SK-N-MC (cell line): ENCODE results near the gene FADS3.

Source experiments
- EZH2 ChIP-seq: fragments of 200-600 bp; sonication (generic); IDR thresholded peaks from one replicate; pipeline ENCODE4 v1.6.1; 2017; ENCODE audit warnings: antibody characterized with exemption
- POLR2AphosphoS5 ChIP-seq: IDR thresholded peaks from 2 replicates; pipeline ENCODE4 v1.6.1; 2012; ENCODE audit warnings: mild to moderate bottlenecking, low read depth, low read length, borderline replicate concordance

DNA sequence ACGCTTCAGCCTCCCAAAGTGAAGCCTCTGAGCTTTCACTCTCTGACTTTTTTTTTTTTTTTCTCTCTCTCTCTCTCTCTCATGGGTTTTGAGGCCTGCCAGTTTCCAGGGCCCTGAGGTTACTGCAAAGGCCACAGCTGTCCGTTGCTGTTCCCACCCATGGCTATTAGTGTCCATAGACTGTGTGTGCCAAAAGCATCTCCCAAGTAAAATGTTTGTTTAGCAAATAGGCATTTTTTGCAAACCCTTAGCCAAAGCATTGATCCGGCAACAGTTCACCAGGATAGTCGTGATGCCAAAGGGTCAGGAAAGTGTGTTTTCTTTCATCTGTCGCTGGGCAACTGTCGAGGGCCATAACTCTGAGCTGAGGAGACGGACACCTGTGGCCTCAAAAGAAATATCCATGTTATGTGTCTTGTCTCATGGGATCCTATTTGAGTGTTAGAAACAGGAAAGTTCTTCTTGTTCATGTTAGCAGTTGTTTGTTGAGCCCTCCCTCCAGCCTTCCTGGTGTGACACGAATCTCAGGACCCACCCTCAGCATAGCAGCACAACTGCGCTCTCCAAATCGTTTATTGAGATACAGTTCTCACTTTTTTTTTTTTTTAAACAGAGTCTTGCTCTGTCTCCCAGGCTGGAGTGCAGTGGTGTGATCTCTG lies 44.9 kb downstream of the FADS3 start:
- TF ChIP-seq EZH2: no peak
- TF ChIP-seq POLR2AphosphoS5: no peak
